Lung (tissue), 12 donors: ENCODE data around the gene POC1B. TPM values are rescaled to one million over a fixed set of nuclear protein-coding genes. Genes with fewer than 3 reads are reported as not detected.
A peak's percentile ranks its signal among the peaks of the same experiment; 100 is the strongest.

Experiments
- ATAC-seq: fragments of 200-7000 bp; cut with Tn5 transposase; one replicate; pipeline ENCODE4 v1.9.1; 2020; ENCODE audit warnings: moderate number of reproducible peaks; ENCODE audit not compliant: insufficient read depth, low FRiP score
- DNase-seq, 3 donors: peaks; one replicate each; pipeline ENCODE4 v3.0.0-alpha.2; 2013 to 2017
- H3K27ac ChIP-seq, 2 donors: one replicate each; pipeline ENCODE4 v1.5.1; 2013; ENCODE audit warnings: mild to moderate bottlenecking in 2 of 2, moderate library complexity in 2 of 2, control low read depth in 1 of 2, inconsistent platforms in 1 of 2, low read depth in 1 of 2, low read length in 1 of 2
- H3K27me3 ChIP-seq, 3 donors: one replicate each; pipeline ENCODE4 v1.5.1; 2013; ENCODE audit warnings: low read length in 2 of 3; ENCODE audit not compliant: control insufficient read depth in 3 of 3, insufficient read depth in 3 of 3
- H3K36me3 ChIP-seq, 4 donors: one replicate each; pipeline ENCODE4 v1.5.1; 2013; ENCODE audit warnings: low read length in 4 of 4, mild to moderate bottlenecking in 1 of 4, moderate library complexity in 1 of 4; ENCODE audit not compliant: control insufficient read depth in 4 of 4, insufficient read depth in 4 of 4
- H3K4me1 ChIP-seq, 5 donors: one replicate each; pipeline ENCODE4 v1.5.1; 2013; ENCODE audit warnings: low read length in 5 of 5, mild to moderate bottlenecking in 2 of 5, moderate library complexity in 1 of 5; ENCODE audit not compliant: control insufficient read depth in 5 of 5, insufficient read depth in 5 of 5
- H3K4me3 ChIP-seq: one replicate; pipeline ENCODE4 v1.5.1; 2013; ENCODE audit warnings: mild to moderate bottlenecking, control low read depth, moderate library complexity
- H3K9ac ChIP-seq, 2 donors: one replicate each; pipeline ENCODE4 v1.5.1; 2013; ENCODE audit warnings: low read length in 2 of 2, control low read depth in 1 of 2; ENCODE audit not compliant: insufficient read depth in 1 of 2
- H3K9me3 ChIP-seq, 4 donors: one replicate each; pipeline ENCODE4 v1.5.1; 2013; ENCODE audit warnings: low read length in 3 of 4, mild to moderate bottlenecking in 1 of 4, moderate library complexity in 1 of 4; ENCODE audit not compliant: control insufficient read depth in 4 of 4, insufficient read depth in 3 of 4
- WGBS, 2 donors: extraction: QIAGEN DNeasy Blood & Tissue Kit; methylation state at CpG; one replicate each; pipeline ENCODE4 v1.1.7; 2013; 5-methylcytosine and 5-hydroxymethylcytosine counted together
- polyA plus RNA-seq, 2 donors: library from polyadenylated mRNA; stranded (reverse); fragments of 200-250 nt; gene quantifications; one replicate each; pipeline ENCODE4 v1.2.1, GENCODE V29; 2013
- total RNA-seq, 2 donors: library from RNA; depleted of rRNA in 1 of 2; stranded (reverse); fragments of >200 nt in 1 of 2; gene quantifications; one replicate each; pipeline ENCODE4 v1.2.1, GENCODE V29; 2014 to 2021
- TF ChIP-seq, protein P1 (sequence below): IDR thresholded peaks from 2 replicates; pipeline ENCODE4 v1.5.1; 2012; ENCODE audit warnings: mild to moderate bottlenecking; ENCODE audit errors: control extremely low read depth, extremely low read depth
- donor health status: control.
- donor health status: control.
- donor health status: Bipolar disorder and iron deficiency.
- donor health status: healthy.
- donor health status: DM: yes; HTN: yes; CAD: no.

POC1B gene
- total and polyA plus RNA-seq, 4 donors: 6.9 to 32.6 (median 10.9) TPM

DNA sequence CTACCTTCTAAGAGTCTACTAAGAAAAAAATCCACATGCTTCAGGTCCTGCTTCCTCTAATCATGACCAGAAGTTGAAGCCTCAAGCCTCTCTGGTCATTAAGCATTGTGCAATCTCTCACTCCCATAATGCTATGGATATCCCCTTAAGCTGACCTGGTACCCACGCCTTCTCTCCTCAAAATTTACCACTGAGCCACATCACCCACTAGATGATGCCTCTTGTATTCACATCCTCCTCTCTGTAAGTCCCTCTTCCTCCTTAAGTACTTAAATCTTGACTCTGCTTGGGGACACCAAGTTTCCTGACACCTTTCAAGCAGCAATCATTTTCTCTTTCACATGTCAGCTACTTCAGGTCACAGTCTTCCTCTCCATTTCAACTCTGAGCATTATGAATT is 11.1 kb downstream of the POC1B start:
- no peak overlapping the region for H3K4me3 ChIP-seq
- H3K9me3 ChIP-seq: no peaks in the 10 kb centered on the region
- H3K27me3 ChIP-seq: no peaks in the 10 kb centered on the region
- H3K4me1 ChIP-seq: peaks cover 0 to 7% (median 0%) of the 10 kb centered on the region in 5 donors
- WGBS, 2 donors: 48 to 65% methylated on average over 1 of the region's 1 CpG
- ATAC-seq (no peak), DNase-seq (no peak)
- TF ChIP-seq, protein P1, sequence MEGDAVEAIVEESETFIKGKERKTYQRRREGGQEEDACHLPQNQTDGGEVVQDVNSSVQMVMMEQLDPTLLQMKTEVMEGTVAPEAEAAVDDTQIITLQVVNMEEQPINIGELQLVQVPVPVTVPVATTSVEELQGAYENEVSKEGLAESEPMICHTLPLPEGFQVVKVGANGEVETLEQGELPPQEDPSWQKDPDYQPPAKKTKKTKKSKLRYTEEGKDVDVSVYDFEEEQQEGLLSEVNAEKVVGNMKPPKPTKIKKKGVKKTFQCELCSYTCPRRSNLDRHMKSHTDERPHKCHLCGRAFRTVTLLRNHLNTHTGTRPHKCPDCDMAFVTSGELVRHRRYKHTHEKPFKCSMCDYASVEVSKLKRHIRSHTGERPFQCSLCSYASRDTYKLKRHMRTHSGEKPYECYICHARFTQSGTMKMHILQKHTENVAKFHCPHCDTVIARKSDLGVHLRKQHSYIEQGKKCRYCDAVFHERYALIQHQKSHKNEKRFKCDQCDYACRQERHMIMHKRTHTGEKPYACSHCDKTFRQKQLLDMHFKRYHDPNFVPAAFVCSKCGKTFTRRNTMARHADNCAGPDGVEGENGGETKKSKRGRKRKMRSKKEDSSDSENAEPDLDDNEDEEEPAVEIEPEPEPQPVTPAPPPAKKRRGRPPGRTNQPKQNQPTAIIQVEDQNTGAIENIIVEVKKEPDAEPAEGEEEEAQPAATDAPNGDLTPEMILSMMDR: no peak
- no peaks in the 10 kb centered on the region for H3K36me3 ChIP-seq
- no peak overlapping the region for H3K27ac ChIP-seq
- no peak overlapping the region for H3K9ac ChIP-seq

DNA sequence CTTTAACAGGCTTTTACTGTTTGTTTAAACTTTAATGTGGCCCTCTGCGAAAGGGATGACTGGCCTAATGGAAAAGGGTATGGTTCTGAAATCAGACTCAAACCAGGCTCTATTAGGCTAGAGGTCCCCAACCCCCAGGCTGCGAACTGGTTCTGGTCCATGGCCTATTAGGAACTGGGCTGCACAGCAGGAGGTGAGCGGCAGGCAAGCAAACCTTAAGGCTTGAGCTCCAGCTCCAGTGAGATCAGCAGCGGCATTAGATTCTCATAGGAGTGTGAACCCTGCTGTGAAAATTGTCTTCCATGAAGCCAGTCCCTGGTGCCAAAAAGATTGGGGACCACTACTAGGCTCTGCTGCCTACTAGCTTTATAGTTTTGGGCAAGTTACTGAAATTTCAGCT is 12.3 kb downstream of the POC1B start:
- ATAC-seq (no peak), DNase-seq (no peak)
- Histone ChIP-seq H3K27ac (no peak overlapping the region), H3K4me3 (no peak overlapping the region), H3K36me3 (no peaks in the 10 kb centered on the region), H3K4me1 (peaks cover 0 to 7% (median 0%) of the 10 kb centered on the region in 5 donors), H3K9ac (no peak overlapping the region), H3K9me3 (no peaks in the 10 kb centered on the region), H3K27me3 (no peaks in the 10 kb centered on the region)
- WGBS, 2 donors: 95% methylated on average over 4 of the region's 4 CpGs
- TF ChIP-seq, protein P1: no peak

DNA sequence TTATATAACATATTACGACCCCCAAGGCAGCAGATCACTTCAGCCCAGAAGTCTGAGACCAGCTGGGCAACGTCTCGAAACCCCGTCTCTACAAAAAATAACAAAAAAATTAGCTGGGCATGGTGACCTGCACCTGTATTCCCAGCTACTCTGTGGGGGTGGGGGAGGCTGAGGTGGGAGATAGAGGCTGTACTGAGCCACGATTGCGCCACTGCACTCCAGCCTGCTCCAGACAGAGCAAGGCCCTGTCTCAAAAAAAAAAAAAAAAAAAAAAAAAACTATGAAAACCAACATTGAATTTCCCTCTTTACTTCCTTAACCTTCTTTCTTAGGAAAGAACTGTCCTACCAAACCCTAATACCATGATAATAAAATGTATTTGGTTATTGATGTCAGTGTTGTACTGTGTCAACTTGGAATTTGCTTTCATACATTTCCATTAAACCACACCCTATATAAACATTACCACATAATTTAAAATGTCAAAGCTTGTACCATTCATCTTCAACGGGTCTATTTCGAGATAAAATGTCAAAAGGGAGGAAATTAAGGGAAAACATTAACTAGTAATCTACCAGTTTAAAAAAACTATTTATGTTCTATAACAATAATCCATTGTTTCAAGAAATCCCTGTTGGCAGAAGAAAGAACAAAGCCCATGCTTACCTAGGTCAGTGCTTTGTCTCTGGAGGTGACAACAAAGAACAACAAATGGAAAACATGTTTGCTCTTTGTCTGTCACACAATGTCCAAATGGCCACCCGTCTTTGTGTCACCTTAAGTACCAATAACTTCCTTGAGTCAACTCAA is 18.6 kb downstream of the POC1B start:
- DNase-seq (peak in 1 of 3 donors; percentile 41), ATAC-seq (no peak)
- Histone ChIP-seq H3K9ac (no peak overlapping the region), H3K36me3 (no peaks in the 10 kb centered on the region), H3K4me3 (no peak overlapping the region), H3K9me3 (no peaks in the 10 kb centered on the region), H3K27ac (no peak overlapping the region), H3K4me1 (peaks cover 0 to 4% (median 3%) of the 10 kb centered on the region in 5 donors), H3K27me3 (no peaks in the 10 kb centered on the region)
- WGBS, 2 donors: 68 to 75% methylated on average over 9 of the region's 9 CpGs
- TF ChIP-seq, protein P1: no peak

DNA sequence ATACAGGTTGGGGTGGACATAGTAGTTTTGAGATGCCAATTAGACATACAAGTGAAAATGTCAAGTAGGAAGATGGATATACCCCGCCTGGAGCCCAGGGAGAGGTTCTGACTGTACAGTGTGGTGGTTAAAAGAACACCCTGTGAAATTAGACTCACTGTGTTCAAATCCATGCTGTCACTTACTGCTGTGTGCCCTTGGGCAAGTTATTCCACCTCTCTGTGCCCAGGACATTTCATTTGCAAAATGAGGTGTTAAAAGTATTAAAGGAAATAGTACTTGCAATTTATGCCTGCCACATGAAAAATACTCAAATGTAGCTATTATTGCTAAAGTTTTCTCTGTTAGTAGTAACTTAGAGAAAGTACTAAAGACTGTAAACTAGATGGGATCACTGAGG is 19.8 kb downstream of the POC1B start:
- no peak for DNase-seq
- Histone ChIP-seq H3K27me3 (no peaks in the 10 kb centered on the region), H3K9me3 (no peaks in the 10 kb centered on the region), H3K9ac (no peak overlapping the region), H3K4me3 (no peak overlapping the region), H3K36me3 (no peaks in the 10 kb centered on the region), H3K27ac (no peak overlapping the region), H3K4me1 (peaks cover 0 to 4% (median 3%) of the 10 kb centered on the region in 5 donors)
- TF ChIP-seq, protein P1: no peak
- WGBS, 2 donors: 0 to 58% methylated on average over 1 of the region's 1 CpG
- no peak for ATAC-seq
